ENCODE results near the gene LYST. TPM values are rescaled to one million over a fixed set of nuclear protein-coding genes. Genes with fewer than 3 reads are reported as not detected.

LYST gene
- total and polyA plus RNA-seq, 2 of the 8 experiments (the other 6 are each of a cell fraction or from before 2014, with no cell fraction given), result 0.29 to 0.58 TPM

GRCh38 chr1:235826102-235826854, 40.4 kb downstream of the LYST start:
- H2BK12ac ChIP-seq (ENCODE audit: low read depth, low read length), result no peak overlapping the region
- no peak overlapping the region for H4K91ac ChIP-seq (replicated peaks; ENCODE audit: insufficient read length, low read length)
- no peaks in the 10 kb centered on the region for H3K27me3 ChIP-seq (replicated peaks in 1 of 4; ENCODE audit: control insufficient read depth in 3 of 4, extremely low read depth in 1 of 4, insufficient read depth in 3 of 4, low read length in 3 of 4)
- no peak for TF ChIP-seq SUZ12 (IDR thresholded peaks at IDR 0.05; ENCODE audit: low read length)
- no peak for TF ChIP-seq YY1 (IDR thresholded peaks at IDR 0.05; ENCODE audit: low read depth, low read length)
- no peak for TF ChIP-seq SIRT6 (IDR thresholded peaks at IDR 0.05; ENCODE audit: low read length)
- no peak for TF ChIP-seq HDAC6 (IDR thresholded peaks at IDR 0.05; ENCODE audit: low read depth, low read length)
- TF ChIP-seq RBBP5 (IDR thresholded peaks at IDR 0.05; ENCODE audit: borderline replicate concordance, low read depth, low read length), result no peak
- TF ChIP-seq CBX8 (IDR thresholded peaks at IDR 0.05; ENCODE audit: borderline replicate concordance, low read depth, low read length), result no peak
- H4K8ac ChIP-seq (ENCODE audit: extremely low read depth, insufficient read depth, low read length), result no peak overlapping the region
- H3K56ac ChIP-seq (replicated peaks; ENCODE audit: insufficient read length, low read depth, low read length), result no peak overlapping the region
- H3K79me2 ChIP-seq (ENCODE audit: control insufficient read depth in 1 of 2, insufficient read depth in 2 of 2, low read length in 2 of 2), result no peaks in the 10 kb centered on the region
- H3K23me2 ChIP-seq (ENCODE audit: low read depth, low read length), result no peaks in the 10 kb centered on the region
- no peaks in the 10 kb centered on the region for H3K36me3 ChIP-seq (ENCODE audit: control insufficient read depth in 2 of 4, insufficient read depth in 4 of 4, low read length in 3 of 4)
- no peak overlapping the region for H3K27ac ChIP-seq (ENCODE audit: low read depth, low read length)
- H3K18ac ChIP-seq (ENCODE audit: extremely low read depth, low read length), result no peak overlapping the region
- H3K9me3 ChIP-seq (ENCODE audit: insufficient read depth in 2 of 2, low read depth in 1 of 2, low read length in 1 of 2), result no peaks in the 10 kb centered on the region
- no peaks in the 10 kb centered on the region for H4K20me1 ChIP-seq (replicated peaks in 1 of 2; ENCODE audit: control insufficient read depth in 1 of 2, insufficient read depth in 2 of 2, low read length in 2 of 2)
- no peak overlapping the region for H3K4me2 ChIP-seq (ENCODE audit: insufficient read depth in 1 of 2, low read depth in 2 of 2, low read length in 2 of 2)
- CTCF ChIA-PET (ENCODE audit: partially characterized antibody), result interaction anchor here (1.0 to 1.3 kb wide), 2 partner anchors 12 to 145 kb away, joined by 3 to 4 read pairs; no protein-coding TSS in a partner anchor
- no peaks in the 10 kb centered on the region for H3K79me1 ChIP-seq (ENCODE audit: low read depth, low read length)
- H3K23ac ChIP-seq (ENCODE audit: insufficient read length), result no peak overlapping the region
- DNase-seq (ENCODE audit: low read depth in 1 of 2, low spot score in 2 of 2), result no peak
- H3K4me3 ChIP-seq (ENCODE audit: extremely low read depth in 1 of 4, insufficient read depth in 2 of 4, low read depth in 3 of 4, low read length in 4 of 4), result no peak overlapping the region
- 84% methylated on average over 2 of the region's 2 CpGs; no CpG with 5 or more reads in 1 of the 2 experiments for WGBS, 2 experiments (ENCODE audit: extremely low coverage in 1 of 2, insufficient coverage in 1 of 2, insufficient read length in 1 of 2, insufficient replicate concordance in 2 of 2, low coverage in 1 of 2, low lambda C conversion rate in 2 of 2, missing lambda C conversion rate in 1 of 2)
- H2BK15ac ChIP-seq (ENCODE audit: low read length), result no peak overlapping the region
- H3K9ac ChIP-seq (replicated peaks in 1 of 4; ENCODE audit: extremely low read depth in 1 of 4, low read depth in 3 of 4, low read length in 3 of 4), result no peak overlapping the region
- no peak overlapping the region for H2AFZ ChIP-seq (ENCODE audit: low read length)
- FAIRE-seq, result no peak
- no peak overlapping the region for H2BK5ac ChIP-seq (ENCODE audit: low read depth, low read length)
- no peak overlapping the region for H4K5ac ChIP-seq (ENCODE audit: insufficient read length, low read depth, low read length)
- no peak overlapping the region for H3K4ac ChIP-seq (replicated peaks; ENCODE audit: insufficient read length, low read depth, low read length)
- H2BK120ac ChIP-seq (replicated peaks; ENCODE audit: low read depth, low read length), result no peak overlapping the region
- peaks cover 0 to 4% (median under 1%) of the 10 kb centered on the region in 4 experiments; a peak in 1 of 7 replicates for H3K4me1 ChIP-seq (replicated peaks in 1 of 4; ENCODE audit: control insufficient read depth in 3 of 4, insufficient read depth in 4 of 4, low read length in 3 of 4)
- POLR2A ChIA-PET (ENCODE audit: partially characterized antibody), result no interaction called here
- H3K14ac ChIP-seq (ENCODE audit: insufficient read length), result no peak overlapping the region
- H2BK20ac ChIP-seq (ENCODE audit: low read length), result no peak overlapping the region
- no peak overlapping the region for H2AK5ac ChIP-seq (ENCODE audit: low read depth, low read length)

All from H1 (cell line).